Epithelial cell of proximal tubule (primary cell): ENCODE results near the gene SAMD7. TPM values are rescaled to one million over a fixed set of nuclear protein-coding genes. Genes with fewer than 3 reads are reported as not detected.

ENCODE experiments used
- DNase-seq: peaks from one replicate; pipeline ENCODE4 v3.0.0-alpha.2; 2011; ENCODE audit warnings: low read depth
- H3K4me3 ChIP-seq: 2 replicates; pipeline ENCODE4 v1.5.1; 2011; ENCODE audit warnings: low read depth, mild to moderate bottlenecking, low read length
- total RNA-seq: library from RNA; depleted of rRNA; stranded (reverse); fragments of >200 nt; gene quantifications from 2 replicates; pipeline ENCODE4 v1.2.3, GENCODE V29; 2015
- TF ChIP-seq, protein P1 (sequence below): conservative IDR thresholded peaks from 2 replicates; pipeline ENCODE4 v1.5.1; 2012; ENCODE audit warnings: low read depth, mild to moderate bottlenecking, low read length

Gene SAMD7
- total RNA-seq, 1 donor from 2014 or later: not detected

DNA sequence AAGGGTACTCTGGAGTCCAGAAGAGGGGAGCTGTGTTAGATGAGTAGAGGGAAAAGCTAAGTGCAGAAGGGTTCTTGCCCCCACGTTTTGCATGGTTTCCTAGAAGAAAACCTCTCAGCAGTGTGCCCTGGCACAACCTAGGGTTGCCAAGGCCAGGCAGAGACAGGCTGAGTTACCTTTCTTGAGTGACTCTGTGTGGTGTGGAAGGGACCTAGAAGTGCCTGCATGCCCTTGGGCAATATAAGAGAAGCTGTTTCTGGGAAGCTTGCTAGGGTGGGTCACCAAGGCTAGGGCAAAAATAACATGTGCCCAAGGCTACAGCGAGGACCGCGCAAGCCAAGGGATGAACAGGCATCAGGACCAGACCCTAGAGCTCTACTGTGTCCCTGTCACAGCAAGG is 3.4 kb upstream of the SAMD7 start:
- H3K4me3 ChIP-seq: no peak overlapping the region
- TF ChIP-seq, protein P1, sequence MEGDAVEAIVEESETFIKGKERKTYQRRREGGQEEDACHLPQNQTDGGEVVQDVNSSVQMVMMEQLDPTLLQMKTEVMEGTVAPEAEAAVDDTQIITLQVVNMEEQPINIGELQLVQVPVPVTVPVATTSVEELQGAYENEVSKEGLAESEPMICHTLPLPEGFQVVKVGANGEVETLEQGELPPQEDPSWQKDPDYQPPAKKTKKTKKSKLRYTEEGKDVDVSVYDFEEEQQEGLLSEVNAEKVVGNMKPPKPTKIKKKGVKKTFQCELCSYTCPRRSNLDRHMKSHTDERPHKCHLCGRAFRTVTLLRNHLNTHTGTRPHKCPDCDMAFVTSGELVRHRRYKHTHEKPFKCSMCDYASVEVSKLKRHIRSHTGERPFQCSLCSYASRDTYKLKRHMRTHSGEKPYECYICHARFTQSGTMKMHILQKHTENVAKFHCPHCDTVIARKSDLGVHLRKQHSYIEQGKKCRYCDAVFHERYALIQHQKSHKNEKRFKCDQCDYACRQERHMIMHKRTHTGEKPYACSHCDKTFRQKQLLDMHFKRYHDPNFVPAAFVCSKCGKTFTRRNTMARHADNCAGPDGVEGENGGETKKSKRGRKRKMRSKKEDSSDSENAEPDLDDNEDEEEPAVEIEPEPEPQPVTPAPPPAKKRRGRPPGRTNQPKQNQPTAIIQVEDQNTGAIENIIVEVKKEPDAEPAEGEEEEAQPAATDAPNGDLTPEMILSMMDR: no peak
- no peak for DNase-seq

DNA sequence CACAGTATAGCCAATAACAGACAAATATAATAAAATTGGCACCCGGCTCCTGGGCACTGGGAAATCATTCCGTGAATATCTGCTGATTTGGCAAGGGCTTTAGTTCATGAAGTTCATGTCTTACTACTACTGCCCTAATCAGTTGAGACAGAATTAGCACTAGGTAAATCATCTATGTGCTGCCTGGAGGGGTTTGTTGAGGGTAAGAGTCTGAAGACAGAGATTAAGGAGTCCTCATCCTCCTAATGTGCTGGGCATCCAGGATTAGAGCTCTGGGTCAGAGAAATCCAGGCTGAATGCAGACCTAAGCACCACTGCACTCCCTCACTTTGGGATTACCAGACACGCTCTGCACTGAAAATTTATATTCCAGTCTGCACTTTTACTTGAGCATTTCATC is 2.0 kb downstream of the SAMD7 start:
- TF ChIP-seq, protein P1: no peak
- no peak for DNase-seq
- no peak overlapping the region for H3K4me3 ChIP-seq

- TF ChIP-seq, protein P1: no peak
- DNase-seq: peak; percentile 18
- H3K4me3 ChIP-seq: no peak overlapping the region
These were observed 2.9 kb downstream of the SAMD7 start for GRCh38 chr3:169914321-169914720.

DNA sequence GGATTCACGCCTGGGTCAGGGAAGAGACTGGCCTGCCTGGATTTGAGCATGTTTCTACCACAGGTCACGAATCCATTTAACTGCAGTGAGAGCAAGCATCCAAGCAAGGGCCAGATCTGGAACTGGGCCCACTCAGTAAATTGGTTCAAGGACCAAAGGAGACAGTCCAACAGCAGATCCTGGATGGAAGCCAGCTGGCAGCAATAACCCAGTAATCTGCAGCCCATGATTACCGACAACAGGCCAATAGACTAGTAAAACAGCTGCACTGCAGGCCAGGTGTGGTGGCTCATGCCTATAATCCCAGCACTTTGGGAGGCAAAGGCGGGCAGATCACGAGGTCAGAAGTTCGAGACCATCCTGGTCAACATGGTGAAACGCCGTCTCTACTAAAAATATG is 11.8 kb downstream of the SAMD7 start:
- no peak overlapping the region for H3K4me3 ChIP-seq
- DNase-seq: peak; percentile 46
- TF ChIP-seq, protein P1: no peak

GRCh38 chr3:169923831-169924230 is 12.5 kb downstream of the SAMD7 start:
- no peak for DNase-seq
- no peak overlapping the region for H3K4me3 ChIP-seq
- TF ChIP-seq, protein P1: no peak

DNA sequence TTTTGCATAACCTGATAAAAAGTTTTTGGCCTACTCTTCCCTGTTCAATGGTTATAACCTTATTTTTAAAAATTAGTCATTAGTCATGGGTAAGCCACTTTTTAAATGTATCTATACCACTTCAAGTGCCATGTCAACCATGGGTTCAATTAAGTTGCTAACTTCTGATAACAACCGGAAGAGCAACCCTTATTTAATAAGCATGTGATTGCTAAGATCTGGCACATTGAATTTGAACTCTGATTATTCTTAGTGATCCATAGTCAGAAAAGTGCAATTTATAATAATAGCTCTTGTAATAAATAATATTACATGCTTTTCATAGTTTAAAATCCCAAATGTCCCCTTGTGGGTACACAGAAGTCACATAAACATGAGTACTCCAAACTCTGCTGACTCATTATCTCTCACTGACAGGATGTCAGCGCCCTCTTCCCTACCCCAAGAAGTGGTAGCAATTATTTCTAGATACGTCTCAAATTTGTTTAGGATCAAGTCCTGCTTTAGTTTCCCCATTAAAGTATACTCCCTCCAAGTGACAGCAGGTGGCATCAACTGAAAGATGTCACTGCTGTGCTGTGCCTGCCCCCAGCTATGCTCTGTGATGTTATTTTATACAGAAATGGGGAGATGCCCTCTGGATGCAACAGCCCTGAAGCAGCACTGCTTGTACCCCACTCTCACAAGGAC is 18.6 kb downstream of the SAMD7 start:
- DNase-seq: no peak
- TF ChIP-seq, protein P1: no peak

DNA sequence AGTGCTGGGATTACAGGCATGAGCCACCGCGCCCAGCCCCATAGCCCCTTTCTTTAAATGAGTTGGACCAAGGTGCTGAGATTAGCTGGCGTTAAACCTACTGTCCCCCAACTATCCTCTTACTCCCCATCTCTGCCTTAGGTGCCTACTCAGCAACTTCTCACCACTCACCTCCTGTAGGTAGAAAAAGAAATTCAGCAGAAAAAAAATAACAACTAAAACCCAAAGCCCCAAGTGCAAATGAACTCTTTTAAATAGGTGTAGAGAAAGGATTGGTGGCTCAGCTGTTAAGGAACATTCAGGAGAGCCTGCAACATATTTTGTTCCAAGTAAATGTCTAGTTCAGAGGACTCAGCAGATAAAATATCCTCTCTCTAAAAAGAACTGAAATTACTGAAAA is 19.5 kb downstream of the SAMD7 start:
- no peak for DNase-seq
- TF ChIP-seq, protein P1: no peak

More for the DNA sequence above, 18.6 kb downstream of the SAMD7 start:
- H3K4me3 ChIP-seq: no peak overlapping the region

More for the DNA sequence above, 19.5 kb downstream of the SAMD7 start:
- H3K4me3 ChIP-seq: no peak overlapping the region
